Measurements from ENCODE around the gene NCR2.
"Not testable (repeated sequence)": the region's sequence is repeated elsewhere in the genome, so short reads cannot be mapped to it uniquely, and the experiment has no call there.

The NCR2 gene

GRCh38 chr6:41335296-41335695 lies at the start of gene NCR2:
Gene NCR2 (plus strand): TSS chr6:41335608. CDS start chr6:41335877, 269 bp downstream.
- H3K9me3 Mint-ChIP-seq: no peaks in the 10 kb centered on the region
- no peak for DNase-seq
- no peak within 1 kb of the TSS for H3K4me3 Mint-ChIP-seq
- no peak within 1 kb of the TSS for H3K27ac Mint-ChIP-seq
- H3K4me1 Mint-ChIP-seq: peaks cover 32% of the 10 kb centered on the region
- H3K27me3 Mint-ChIP-seq: peaks cover 35% of the 10 kb centered on the region
- H3K36me3 Mint-ChIP-seq: no peaks in the 10 kb centered on the region
- CTCF ChIA-PET: interaction anchor here (1.5 to 3.0 kb wide), 3 partner anchors 15 to 39 kb away, joined by 4 to 17 read pairs (median 9); no protein-coding TSS in a partner anchor

- Mint-ChIP-seq H3K27me3 (peaks cover 49% of the 10 kb centered on the region), H3K9me3 (peaks cover 3% of the 10 kb centered on the region), H3K36me3 (peaks cover 2% of the 10 kb centered on the region), H3K4me1 (peaks cover 17% of the 10 kb centered on the region), H3K4me3 (no peak within 1 kb of the TSS), H3K27ac (peak within 1 kb of the TSS; percentile 4)
- CTCF ChIA-PET: interaction anchor here (1.1 to 1.4 kb wide), 3 partner anchors 8 to 19 kb away, joined by 3 to 5 read pairs (median 3); no protein-coding TSS in a partner anchor
- no peak for DNase-seq
These were observed 48.7 kb upstream of the NCR2 start, which contains the start of gene TREM1 for GRCh38 chr6:41286544-41287346. Gene TREM1 (minus strand): TSS chr6:41286682. CDS start chr6:41286655, 27 bp downstream.

GRCh38 chr6:41288030-41288753 lies 47.2 kb upstream of the NCR2 start:
- peaks cover 17% of the 10 kb centered on the region for H3K4me1 Mint-ChIP-seq
- H3K9me3 Mint-ChIP-seq: no peaks in the 10 kb centered on the region
- H3K36me3 Mint-ChIP-seq: peaks cover 2% of the 10 kb centered on the region
- H3K4me3 Mint-ChIP-seq: no peak overlapping the region
- CTCF ChIA-PET: interaction anchor here (0.9 to 1.2 kb wide), 2 partner anchors 10 to 30 kb away, joined by 4 to 5 read pairs; no protein-coding TSS in a partner anchor
- H3K27me3 Mint-ChIP-seq: peaks cover 38% of the 10 kb centered on the region
- no peak for DNase-seq
- no peak overlapping the region for H3K27ac Mint-ChIP-seq

GRCh38 chr6:41288754-41289129 lies 46.7 kb upstream of the NCR2 start:
- Mint-ChIP-seq H3K27ac (no peak overlapping the region), H3K9me3 (no peaks in the 10 kb centered on the region), H3K4me1 (peaks cover 17% of the 10 kb centered on the region), H3K36me3 (peaks cover 2% of the 10 kb centered on the region), H3K4me3 (no peak overlapping the region), H3K27me3 (peaks cover 37% of the 10 kb centered on the region)
- CTCF ChIA-PET: interaction anchor here (0.9 kb wide), 1 partner anchor 30 kb away, joined by 4 read pairs; no protein-coding TSS in a partner anchor
- no peak for DNase-seq

- no peak for DNase-seq
- H3K27ac Mint-ChIP-seq: no peak overlapping the region
- CTCF ChIA-PET: interaction anchor here (1.3 kb wide), 1 partner anchor 11 kb away, joined by 4 read pairs; no protein-coding TSS in a partner anchor
- H3K4me1 Mint-ChIP-seq: peaks cover 17% of the 10 kb centered on the region
- no peak overlapping the region for H3K4me3 Mint-ChIP-seq
- peaks cover 29% of the 10 kb centered on the region for H3K27me3 Mint-ChIP-seq
- H3K36me3 Mint-ChIP-seq: peaks cover 2% of the 10 kb centered on the region
- no peaks in the 10 kb centered on the region for H3K9me3 Mint-ChIP-seq
These were observed 45.6 kb upstream of the NCR2 start for GRCh38 chr6:41289815-41290214.

GRCh38 chr6:41291717-41292116 lies 43.7 kb upstream of the NCR2 start:
- H3K27ac Mint-ChIP-seq: no peak overlapping the region
- H3K27me3 Mint-ChIP-seq: peaks cover 13% of the 10 kb centered on the region
- CTCF ChIA-PET: no interaction called here
- peaks cover 25% of the 10 kb centered on the region for H3K4me1 Mint-ChIP-seq
- peaks cover 16% of the 10 kb centered on the region for H3K9me3 Mint-ChIP-seq
- DNase-seq: no peak
- H3K4me3 Mint-ChIP-seq: no peak overlapping the region
- H3K36me3 Mint-ChIP-seq: peaks cover 14% of the 10 kb centered on the region

- CTCF ChIA-PET: interaction anchor here (1.3 kb wide), 1 partner anchor 12 kb away, joined by 4 read pairs; no protein-coding TSS in a partner anchor
- peaks cover 36% of the 10 kb centered on the region for H3K4me1 Mint-ChIP-seq
- H3K4me3 Mint-ChIP-seq: no peak overlapping the region
- peaks cover 34% of the 10 kb centered on the region for H3K36me3 Mint-ChIP-seq
- H3K9me3 Mint-ChIP-seq: peaks cover 36% of the 10 kb centered on the region
- no peak overlapping the region for H3K27ac Mint-ChIP-seq
- no peak for DNase-seq
- H3K27me3 Mint-ChIP-seq: peaks cover 9% of the 10 kb centered on the region
These were observed 41.1 kb upstream of the NCR2 start for GRCh38 chr6:41294214-41294872.

- H3K4me3 Mint-ChIP-seq, H3K27me3 Mint-ChIP-seq, H3K27ac Mint-ChIP-seq, DNase-seq, CTCF ChIA-PET: not testable (repeated sequence)
- H3K9me3 Mint-ChIP-seq: peaks cover 57% of the 10 kb centered on the region
- H3K36me3 Mint-ChIP-seq: peaks cover 53% of the 10 kb centered on the region
- H3K4me1 Mint-ChIP-seq: peaks cover 50% of the 10 kb centered on the region
These were observed 38.2 kb upstream of the NCR2 start for GRCh38 chr6:41297248-41297647.

- CTCF ChIA-PET: interaction anchor here (0.6 to 1.9 kb wide), 4 partner anchors 12 to 31 kb away, joined by 3 to 9 read pairs (median 3); partner anchors contain the start of gene TREM1
- H3K9me3 Mint-ChIP-seq: peaks cover 64% of the 10 kb centered on the region
- peak overlapping the region; percentile 92 for H3K27ac Mint-ChIP-seq
- peaks cover 52% of the 10 kb centered on the region for H3K4me1 Mint-ChIP-seq
- peak overlapping the region; percentile 16 for H3K4me3 Mint-ChIP-seq
- peaks cover 7% of the 10 kb centered on the region for H3K27me3 Mint-ChIP-seq
- DNase-seq: no peak
- peaks cover 57% of the 10 kb centered on the region for H3K36me3 Mint-ChIP-seq
These were observed 36.5 kb upstream of the NCR2 start for GRCh38 chr6:41298785-41299502.

- CTCF ChIA-PET: no interaction called here
- H3K4me3 Mint-ChIP-seq: no peak overlapping the region
- peaks cover 47% of the 10 kb centered on the region for H3K4me1 Mint-ChIP-seq
- no peak overlapping the region for H3K27ac Mint-ChIP-seq
- H3K36me3 Mint-ChIP-seq: peaks cover 36% of the 10 kb centered on the region
- peaks cover 39% of the 10 kb centered on the region for H3K9me3 Mint-ChIP-seq
- no peak for DNase-seq
- H3K27me3 Mint-ChIP-seq: peaks cover 22% of the 10 kb centered on the region
These were observed 32.8 kb upstream of the NCR2 start for GRCh38 chr6:41302638-41303037.

- Mint-ChIP-seq H3K4me3 (no peak overlapping the region), H3K9me3 (peaks cover 11% of the 10 kb centered on the region), H3K27ac (no peak overlapping the region), H3K36me3 (peaks cover 8% of the 10 kb centered on the region), H3K27me3 (peaks cover 46% of the 10 kb centered on the region), H3K4me1 (peaks cover 18% of the 10 kb centered on the region)
- DNase-seq: peak; percentile 65
- CTCF ChIA-PET: interaction anchor here (0.7 to 5.0 kb wide), 18 partner anchors 9 to 377 kb away, joined by 3 to 72 read pairs (median 4); no protein-coding TSS in a partner anchor
These were observed 29.1 kb upstream of the NCR2 start for GRCh38 chr6:41306187-41306854.

- Mint-ChIP-seq H3K27me3 (peaks cover 59% of the 10 kb centered on the region), H3K9me3 (no peaks in the 10 kb centered on the region)
- no peak for DNase-seq
These were observed 20.2 kb upstream of the NCR2 start for GRCh38 chr6:41315203-41315602.

More at GRCh38 chr6:41315203-41315602, 20.2 kb upstream of the NCR2 start:
- Mint-ChIP-seq H3K4me1 (peaks cover 22% of the 10 kb centered on the region), H3K27ac (no peak overlapping the region), H3K36me3 (no peaks in the 10 kb centered on the region), H3K4me3 (no peak overlapping the region)
- CTCF ChIA-PET: interaction anchor here (1.5 to 2.0 kb wide), 2 partner anchors 8 to 53 kb away, joined by 4 to 11 read pairs; no protein-coding TSS in a partner anchor
